GM11168 (cell line): ENCODE results near the gene SKAP1.

Source experiments
- in situ Hi-C: fragments of 300-500 bp; cut with MboI; formaldehyde crosslinking; loops from one replicate; pipeline ENCODE4 v1.12.0; 2022; ENCODE audit warnings: low sequenced_read_pairs; ENCODE audit not compliant: unreplicated experiment

The SKAP1 gene

DNA sequence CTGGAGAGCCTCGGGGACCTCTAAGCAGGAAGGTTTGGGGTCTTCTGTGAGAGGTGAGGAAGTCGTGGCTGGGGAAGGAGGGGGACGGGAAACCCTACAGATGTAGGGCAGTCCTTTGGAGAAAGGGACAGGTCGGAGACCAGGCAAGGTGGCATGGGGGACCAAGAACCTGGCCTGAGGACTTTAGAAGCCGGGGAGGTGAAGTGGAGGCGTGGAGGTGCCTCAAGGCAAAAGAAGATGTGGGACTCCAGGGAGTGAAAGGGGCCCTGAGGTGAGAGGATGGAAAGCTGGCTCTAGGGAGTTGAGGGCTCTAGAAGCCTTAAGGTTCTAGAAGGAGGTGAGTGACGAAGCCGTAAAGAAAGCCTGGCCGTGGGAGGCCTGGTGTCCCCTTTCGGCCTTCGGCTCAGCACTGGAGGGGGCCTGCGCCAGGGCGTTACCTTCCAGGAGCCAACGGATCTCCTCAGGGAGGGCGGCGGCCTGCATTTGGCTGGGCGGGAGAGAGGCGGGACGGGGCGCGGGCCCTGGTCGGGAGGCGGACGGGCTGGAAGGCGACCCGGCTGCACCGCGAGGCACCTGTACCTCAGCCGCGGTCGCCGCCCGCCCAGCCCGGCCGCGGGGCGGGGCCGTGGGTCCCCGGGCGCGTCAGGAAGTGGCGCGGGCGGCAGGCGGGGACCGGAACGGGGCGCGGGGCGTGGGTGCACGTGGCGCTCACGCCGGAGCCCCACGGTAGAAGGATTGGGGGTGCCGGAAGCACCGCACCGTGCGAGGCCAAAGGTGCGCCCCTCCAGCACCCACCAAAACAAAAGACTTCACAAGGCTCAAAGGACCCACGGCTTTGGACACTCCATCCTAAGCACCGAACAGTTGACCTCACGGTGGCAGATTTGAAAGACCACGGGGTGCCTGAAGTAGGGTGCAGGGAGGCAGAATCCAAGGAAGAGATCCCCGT lies at the start of gene SKAP1:
SKAP1 (minus strand) TSS at position 577 of the 949 bp plus-strand sequence.
- in situ Hi-C loops, result no loop called here

DNA sequence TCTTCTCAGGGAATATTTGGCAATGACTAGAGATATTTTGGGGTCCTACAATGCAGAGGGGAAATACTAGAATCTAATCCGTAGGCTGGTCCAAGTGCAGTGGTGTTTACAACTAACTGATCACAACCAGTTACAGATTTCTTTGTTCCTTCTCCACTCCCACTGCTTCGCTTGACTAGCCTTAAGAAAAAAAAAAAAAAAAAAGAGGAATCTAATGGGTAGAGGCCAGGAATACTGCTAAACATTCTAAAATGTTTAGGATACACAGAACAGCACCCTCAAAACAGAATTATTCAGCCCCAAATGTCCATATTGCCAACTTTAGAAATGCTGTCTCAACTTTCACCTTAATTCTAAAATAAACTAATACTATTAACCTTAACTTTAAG lies 49.0 kb upstream of the SKAP1 start:
- in situ Hi-C loops, result no loop called here

DNA sequence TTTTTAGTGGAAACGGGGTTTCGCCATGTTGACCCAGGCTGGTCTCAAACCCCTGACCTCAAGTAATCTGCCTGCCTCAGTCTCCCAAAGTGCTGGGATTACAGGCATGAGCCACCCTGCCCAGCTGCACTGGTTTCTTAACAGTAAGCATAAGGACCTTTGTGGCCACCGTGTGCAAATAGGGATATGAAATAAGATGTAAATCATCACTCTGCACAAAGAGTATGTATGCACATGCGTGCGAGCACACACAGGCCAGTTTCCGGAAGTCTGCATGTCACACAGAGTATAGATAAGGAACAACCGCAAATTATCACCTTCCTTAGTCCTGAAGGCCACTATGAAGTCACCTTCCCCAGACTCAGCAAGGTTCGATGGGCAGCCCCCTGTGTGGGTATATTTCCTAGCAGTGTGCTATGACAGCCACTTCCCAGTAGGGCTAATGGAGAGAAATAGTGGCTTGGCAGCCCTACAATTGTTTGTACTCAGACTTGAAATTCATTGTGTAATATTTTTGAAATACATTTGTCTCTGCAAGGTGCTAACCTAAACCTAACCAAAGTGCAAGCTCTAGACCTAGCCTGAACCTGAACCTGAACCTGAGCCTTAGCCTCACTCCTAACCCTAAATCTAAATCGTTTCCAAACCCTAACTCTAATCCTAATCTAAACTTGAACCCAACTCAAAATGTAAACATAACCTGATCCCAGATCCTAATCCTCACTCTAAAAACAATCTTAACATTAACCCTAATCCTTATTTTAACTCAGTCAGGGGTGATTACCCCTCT lies 48.4 kb upstream of the SKAP1 start:
- in situ Hi-C loops, result no loop called here

DNA sequence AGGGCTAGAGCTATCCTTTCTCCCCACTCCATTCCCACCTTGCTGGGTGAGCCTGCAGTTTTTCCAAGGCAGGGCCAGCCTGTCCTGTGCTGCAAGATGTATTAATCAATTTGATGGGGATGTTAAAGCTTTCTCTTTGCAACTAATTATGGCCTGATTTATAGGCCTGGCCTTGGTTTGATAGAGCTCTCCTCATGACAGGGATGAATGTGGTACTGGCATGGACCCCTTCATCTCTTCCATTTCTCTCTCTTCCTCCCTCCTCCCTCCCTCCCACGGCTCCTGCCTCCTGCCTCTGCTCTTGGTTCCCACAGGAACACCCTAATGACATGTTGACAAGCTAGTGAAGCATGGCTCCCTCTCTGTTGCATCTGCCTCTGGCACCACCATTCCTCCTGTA lies 47.2 kb upstream of the SKAP1 start:
- in situ Hi-C loops, result no loop called here

DNA sequence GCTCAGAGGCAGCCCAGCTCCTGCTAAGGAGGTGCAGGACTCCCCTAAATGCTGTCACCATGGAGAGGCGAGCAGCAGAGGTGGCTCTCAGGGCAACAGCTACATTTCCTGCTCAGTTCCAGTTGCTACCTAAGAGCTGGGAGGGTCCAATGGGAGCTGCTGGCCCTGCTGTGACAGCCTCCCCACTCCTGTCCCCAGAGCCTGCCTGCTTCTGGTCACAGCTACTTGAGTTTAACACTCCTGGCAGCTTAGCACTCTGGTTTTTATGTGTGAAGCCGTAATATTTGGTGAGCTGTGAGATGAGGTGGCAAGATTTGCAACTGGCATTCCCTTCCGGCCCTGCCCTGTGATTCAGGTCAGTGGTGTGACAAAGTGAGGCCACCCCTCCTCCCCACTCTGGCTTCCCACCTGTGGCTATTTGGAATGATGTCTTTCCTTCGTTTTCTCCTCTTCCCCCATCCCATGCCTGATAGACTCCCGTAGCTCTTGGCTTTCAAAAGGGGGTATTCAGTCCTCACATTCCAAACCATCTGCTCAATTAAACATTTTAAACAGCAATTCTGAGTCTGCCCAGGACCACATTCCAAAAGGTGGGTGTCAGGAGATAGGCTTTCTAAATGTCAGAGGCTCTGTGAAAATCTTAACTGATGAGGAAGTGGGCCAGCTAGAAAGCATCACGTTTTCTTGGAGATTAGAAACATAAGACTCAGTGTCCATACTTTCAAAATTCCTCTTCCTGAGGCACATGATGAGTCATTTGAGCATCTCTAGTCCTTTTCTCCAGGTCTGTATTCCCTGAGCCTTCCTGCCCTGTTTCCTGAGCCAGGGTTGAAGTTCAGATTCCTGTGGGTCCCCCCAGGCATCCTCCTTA lies 42.6 kb upstream of the SKAP1 start:
- in situ Hi-C loops, result no loop called here

DNA sequence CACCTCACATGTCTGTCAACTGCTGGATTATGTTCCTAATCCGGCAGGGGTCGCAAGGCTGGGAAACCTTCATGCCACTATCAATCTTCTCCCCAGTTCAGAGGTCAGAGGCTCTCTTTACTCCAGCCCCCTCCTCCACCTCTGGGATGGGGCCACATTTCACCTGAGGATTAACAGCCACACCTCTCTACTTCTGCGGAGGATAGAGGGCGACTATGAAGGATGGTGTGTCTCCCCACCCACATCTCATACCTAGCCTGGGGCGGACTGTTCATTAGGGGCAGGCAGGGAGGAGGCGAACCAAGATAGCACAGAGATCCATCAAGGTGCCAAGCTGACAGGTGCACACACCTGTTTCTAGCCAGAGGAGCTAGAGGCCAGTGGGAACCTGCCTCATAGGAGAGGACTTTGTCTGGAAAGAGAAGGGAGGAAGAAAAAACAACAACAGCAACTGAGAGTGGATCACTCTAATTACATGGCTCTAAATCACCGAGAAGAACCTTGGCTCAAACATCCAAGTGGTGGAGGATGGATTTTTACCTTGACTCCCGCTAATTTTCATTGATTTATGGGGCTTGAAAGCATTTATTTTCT lies 41.9 kb upstream of the SKAP1 start:
- in situ Hi-C loops, result no loop called here

DNA sequence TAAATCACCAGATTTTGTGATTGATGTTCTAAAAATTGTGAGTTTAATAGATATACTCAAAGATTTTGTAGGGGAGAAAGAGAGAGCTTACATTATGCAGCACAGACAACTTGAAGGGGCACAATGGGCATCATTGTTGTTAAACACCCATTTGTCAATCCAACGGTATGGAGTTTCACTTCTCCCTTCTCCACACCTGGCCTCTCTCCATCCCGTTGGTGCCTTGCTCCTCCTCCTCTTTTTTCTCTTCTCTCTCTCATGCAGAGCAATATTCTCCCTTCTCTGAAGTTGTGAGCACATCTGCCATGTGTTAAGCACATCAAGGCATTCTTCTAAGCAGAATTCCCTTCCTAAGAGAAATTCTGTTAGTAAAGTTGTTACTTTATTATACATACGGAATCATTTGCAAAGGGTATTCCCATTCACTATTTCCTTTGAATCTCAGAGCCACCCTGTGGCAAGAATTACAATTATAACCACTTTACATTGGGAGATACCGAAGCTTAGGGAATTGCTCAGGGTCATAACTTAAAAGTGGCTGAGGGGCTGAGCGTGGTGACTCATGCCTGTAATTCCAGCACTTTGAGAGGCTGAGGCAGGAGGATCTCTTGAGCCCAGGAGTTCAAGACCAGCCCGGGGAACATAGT lies 40.5 kb upstream of the SKAP1 start:
- in situ Hi-C loops, result no loop called here

DNA sequence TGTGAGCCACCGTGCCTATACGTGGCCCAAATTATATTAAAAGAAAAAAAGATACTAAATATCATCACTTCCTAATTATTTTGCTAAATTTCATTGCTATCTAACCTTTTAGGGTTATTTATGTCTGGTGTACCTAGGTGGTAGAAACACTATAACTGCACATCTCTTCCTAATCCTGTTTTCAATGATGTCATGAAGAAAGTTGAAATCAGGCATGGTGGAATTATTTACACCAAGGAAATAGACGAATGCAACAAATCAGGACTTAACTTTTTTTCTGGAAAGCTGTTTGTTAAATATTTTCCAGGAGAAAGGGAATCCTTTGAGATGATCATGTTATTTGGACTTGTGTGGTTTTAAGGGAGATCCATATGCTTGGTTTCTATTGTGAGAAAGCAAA lies 39.2 kb upstream of the SKAP1 start:
- in situ Hi-C loops, result no loop called here

DNA sequence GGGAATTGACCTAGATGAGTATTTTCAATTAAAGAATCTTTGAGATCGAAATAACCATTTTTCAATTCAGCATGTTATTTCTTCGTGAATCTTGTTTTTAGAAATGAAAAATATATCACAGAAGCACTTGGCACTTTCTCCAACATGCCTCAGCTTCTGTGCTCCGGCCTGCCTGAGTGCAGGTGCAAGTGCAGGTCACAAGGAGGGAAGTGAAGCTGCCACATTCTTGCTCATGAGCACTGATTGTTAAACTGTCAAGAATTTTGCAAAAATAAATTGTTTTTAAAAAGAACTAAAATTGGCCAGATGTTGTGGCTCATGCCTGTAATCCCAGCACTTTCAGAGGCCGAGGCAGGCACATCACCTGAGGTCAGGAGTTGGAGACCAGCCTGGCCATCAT lies 38.3 kb upstream of the SKAP1 start:
- in situ Hi-C loops, result no loop called here

DNA sequence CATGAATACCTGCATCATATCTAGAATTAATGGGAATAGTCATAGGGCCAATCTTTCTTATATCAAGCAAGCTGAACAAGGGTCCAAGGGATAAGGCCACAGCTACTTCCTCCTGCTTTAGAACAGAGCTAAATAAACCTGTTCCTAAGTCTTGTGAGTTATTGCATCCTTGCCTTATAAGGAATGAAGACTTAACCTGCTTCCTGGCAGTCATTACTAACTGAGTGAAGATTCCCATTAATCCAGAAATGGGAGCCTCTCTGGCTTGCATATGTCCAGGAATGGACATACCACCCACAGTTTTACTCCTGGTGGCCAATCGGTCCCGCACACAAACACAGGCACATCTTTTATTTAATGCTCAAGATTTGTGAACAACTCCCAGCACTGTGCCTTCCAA lies 35.9 kb upstream of the SKAP1 start:
- in situ Hi-C loops, result no loop called here

DNA sequence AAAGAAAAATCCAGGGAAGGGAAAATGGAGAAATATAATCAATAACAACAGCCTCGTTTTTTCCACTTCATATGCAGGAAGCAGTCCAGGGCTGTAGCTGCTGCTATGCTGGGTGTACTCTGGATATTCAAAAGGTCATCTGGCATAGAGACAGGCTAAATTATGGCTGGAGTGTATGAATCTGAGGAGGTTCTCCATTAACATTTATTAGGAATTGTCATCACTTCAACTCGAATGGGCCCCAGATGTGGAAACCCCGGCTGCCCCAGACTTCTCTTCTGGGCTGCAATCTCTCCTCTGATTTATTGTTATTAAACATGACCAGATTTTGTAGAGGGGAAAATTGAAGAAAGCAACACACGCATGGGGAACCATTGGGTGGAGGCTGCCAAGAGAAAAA lies 33.5 kb upstream of the SKAP1 start:
- in situ Hi-C loops, result no loop called here

DNA sequence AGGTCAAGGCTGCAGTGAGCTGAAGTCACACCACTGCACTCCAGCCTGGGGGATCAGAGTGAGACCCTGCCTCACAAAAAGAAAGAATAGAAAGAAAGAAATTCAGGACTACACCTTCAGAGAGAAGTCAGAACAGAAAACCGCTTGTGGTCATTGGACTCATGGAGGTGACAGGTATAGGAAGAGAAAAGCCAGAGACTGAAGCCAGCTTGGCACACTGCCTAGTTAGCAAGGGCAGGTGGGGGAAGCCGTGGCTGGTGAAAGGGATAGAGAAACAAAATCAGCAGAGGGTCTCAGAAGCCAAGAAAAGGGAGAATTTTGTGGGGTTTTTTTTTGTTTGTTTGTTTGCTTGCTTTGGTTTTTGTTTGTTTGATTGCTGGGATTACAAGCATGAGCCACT lies 32.9 kb upstream of the SKAP1 start:
- in situ Hi-C loops, result no loop called here

DNA sequence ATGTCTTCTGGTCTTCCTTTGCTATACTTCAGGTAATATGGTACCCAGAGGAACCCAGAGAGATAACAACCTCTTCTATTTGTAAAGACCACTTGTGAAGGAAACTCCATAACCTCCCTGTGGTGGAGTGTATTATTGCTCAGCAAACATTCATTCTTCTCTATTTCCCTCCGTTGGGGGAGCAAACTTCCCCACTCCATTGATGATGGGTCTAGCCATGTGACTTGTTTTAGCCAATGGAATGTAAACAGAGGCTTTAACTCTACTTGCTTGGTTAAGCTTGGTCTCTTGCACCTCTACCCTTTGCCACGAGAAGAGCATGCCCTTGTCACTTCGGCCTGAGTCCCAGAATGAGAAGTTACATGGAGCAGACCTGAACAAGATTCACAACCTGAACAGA lies 30.0 kb upstream of the SKAP1 start:
- in situ Hi-C loops, result no loop called here

DNA sequence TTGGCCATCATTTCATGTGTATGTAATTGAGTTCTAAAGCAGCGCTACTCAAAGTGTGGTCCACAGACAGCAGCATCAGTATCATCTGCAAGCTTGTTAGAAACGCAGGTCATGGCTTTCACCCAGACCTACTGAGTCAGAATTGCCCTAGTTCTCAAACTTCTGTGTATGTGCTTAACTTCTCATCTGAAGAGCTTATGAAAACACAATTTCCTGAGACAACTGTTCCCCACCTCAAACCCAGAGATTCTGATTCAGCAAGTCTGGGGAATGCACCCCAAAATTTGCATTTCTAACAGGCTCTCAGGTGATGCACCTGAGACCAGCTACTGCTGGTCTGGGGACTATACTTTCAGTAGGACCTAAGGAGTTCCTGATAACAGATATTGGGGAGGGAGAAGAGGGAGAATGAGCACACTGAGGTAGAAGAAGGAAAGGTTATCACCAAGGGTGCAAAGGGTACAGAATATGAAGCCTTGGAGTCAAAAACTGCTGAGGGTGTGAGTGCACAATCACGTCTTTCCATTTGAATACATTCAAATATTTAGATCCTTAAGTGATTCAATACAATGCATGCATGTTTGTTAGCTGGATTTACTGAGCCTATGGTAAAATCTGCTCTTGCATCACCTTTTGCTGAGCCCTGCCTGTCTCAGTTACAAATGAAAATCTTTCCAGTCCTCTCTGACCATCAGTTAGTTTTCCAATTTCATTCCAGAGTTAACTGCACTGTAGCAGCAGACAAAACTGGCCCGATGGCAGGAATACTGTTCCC lies 29.2 kb upstream of the SKAP1 start:
- in situ Hi-C loops, result loop anchor here (10.0 kb wide), 1 partner anchor 114 kb away; no protein-coding TSS in a partner anchor

DNA sequence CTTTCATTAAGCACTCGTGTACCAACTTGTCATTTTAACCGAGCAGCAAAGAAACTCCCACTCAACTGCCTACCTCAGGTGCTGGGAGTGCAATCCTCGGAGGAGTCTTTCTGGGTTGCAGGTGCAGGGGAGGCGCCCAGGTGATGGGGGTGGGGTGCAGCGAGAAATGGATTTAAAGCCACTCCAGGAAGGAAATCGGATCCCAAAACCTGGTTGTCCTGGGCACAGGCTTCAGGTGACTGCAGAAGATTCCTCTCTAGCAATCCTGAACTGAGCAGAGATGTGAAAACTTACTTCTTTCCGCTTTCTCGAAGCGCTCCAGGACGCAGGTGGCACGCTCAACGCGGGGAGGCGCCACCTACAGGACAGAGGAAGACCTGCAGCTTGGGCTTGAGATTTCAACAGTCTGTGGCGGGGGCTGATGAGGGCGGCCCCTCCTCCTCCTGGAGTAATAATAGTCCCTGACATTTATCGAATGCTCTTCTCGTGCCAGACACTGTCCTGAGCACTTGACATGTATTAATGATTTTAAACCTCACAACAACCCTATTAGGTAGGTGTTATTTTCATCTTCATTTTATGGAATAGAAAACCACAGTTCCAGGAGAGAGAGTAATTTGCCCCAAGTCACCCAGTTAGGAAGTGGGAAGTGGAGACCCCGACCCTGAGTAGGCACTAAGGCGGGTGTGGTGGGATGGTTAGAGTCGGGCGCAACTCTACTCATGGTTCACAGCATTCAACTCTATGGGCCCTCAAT lies 27.2 kb upstream of the SKAP1 start:
- in situ Hi-C loops, result loop anchor here (10.0 kb wide), 1 partner anchor 112 kb away; no protein-coding TSS in a partner anchor

DNA sequence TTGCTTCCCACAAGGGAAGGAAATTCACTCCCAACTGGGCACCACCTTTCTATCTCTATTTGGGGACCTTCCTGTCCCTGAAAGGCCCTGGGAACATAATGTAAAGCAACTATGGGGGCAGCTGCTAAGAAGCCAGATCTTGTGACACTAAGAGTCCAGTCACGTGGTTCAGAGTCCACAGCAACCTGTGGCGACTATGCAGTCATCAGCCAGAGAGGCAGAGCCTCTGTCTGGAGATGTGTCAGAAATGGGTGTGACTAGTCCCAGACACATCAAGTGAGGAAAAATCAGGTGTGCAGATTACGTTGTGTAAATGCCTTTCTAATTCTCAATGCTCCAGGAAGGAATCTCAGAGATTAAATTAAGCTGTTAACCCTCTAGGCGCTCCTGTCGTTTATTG lies 26.6 kb upstream of the SKAP1 start:
- in situ Hi-C loops, result loop anchor here (10.0 kb wide), 1 partner anchor 112 kb away; no protein-coding TSS in a partner anchor

DNA sequence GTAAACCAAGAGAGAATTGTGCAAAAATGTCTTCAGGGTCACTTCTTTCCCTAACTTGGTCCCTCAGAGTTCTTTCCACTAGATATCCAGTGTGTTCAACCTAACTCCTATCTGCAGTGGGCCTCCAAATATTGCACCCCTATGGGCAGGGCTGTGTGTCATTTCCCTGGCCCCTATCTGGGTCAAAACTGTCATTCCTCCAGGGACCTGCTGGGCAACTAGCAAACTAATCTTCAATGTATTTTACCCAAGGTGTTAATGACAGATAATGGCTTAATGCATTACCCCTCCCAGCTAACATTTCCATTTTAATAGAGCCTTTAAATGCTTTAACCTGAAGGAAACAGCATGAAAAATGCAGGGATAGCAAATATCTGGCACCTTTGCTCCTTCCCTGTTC lies 25.8 kb upstream of the SKAP1 start:
- in situ Hi-C loops, result loop anchor here (10.0 kb wide), 1 partner anchor 111 kb away; no protein-coding TSS in a partner anchor

DNA sequence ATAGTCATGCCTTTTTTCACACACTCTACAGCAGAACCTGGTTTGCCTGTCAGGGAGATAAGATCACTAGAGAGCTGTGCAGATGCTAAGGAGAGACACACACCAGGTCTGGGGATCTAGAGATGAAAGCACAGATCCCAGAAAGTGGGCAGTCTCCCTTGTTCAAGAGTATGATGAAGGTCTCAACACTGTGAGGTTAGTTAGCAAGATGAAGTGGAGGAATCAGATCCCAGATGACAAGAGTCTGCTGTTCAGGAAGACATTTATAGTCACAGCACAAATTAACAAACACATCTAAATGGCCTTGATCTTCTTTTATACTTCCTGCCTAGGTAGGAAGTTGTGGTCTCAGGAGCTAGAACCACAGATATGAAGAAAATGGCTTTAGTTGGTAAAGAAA lies 23.4 kb upstream of the SKAP1 start:
- in situ Hi-C loops, result loop anchor here (10.0 kb wide), 1 partner anchor 109 kb away; no protein-coding TSS in a partner anchor
